GM21717 (cell line): ENCODE measurements around the gene MUS81.
"Not testable (repeated sequence)": the region's sequence is repeated elsewhere in the genome, so short reads cannot be mapped to it uniquely, and the experiment has no call there.

Source experiments
- ATAC-seq: cut with Tn5 transposase; IDR thresholded peaks from one replicate; pipeline ENCODE4 v1.9.1; 2021; ENCODE audit warnings: mild to moderate bottlenecking, moderate library complexity; ENCODE audit not compliant: unreplicated experiment

Gene MUS81

GRCh38 chr11:65860278-65861164 is at the start of gene MUS81:
Gene MUS81 (plus strand): TSS chr11:65860433. CDS start chr11:65860754, 321 bp downstream.
- peak; percentile 24 for ATAC-seq

- no peak for ATAC-seq
Measured at GRCh38 chr11:65811764-65812475, 48.3 kb upstream of the MUS81 start.

- no peak for ATAC-seq
Measured at GRCh38 chr11:65814131-65814985, 45.9 kb upstream of the MUS81 start.

- ATAC-seq = no peak
Measured at GRCh38 chr11:65814986-65815565, 45.2 kb upstream of the MUS81 start.

- ATAC-seq = no peak
Measured at GRCh38 chr11:65816696-65817095, 43.5 kb upstream of the MUS81 start.

GRCh38 chr11:65817312-65817834 is 42.9 kb upstream of the MUS81 start:
- no peak for ATAC-seq

GRCh38 chr11:65817835-65818680 is 42.2 kb upstream of the MUS81 start:
- ATAC-seq = peak; percentile 67

GRCh38 chr11:65821107-65821506 is 39.1 kb upstream of the MUS81 start:
- ATAC-seq = no peak

GRCh38 chr11:65822776-65823528 is 37.3 kb upstream of the MUS81 start:
- no peak for ATAC-seq

GRCh38 chr11:65826984-65827735 is 33.1 kb upstream of the MUS81 start:
- ATAC-seq = no peak

GRCh38 chr11:65829459-65829858 is 30.8 kb upstream of the MUS81 start:
- no peak for ATAC-seq

GRCh38 chr11:65832231-65832630 is 28.0 kb upstream of the MUS81 start:
- not testable (repeated sequence) for ATAC-seq

- ATAC-seq = peak; percentile 87
Measured at GRCh38 chr11:65833297-65834030, 26.8 kb upstream of the MUS81 start, which contains the start of gene SNX32. Gene SNX32 (plus strand): TSS chr11:65833963. CDS start chr11:65834066, 103 bp downstream.

GRCh38 chr11:65834202-65834601 is 26.0 kb upstream of the MUS81 start:
- no peak for ATAC-seq

- no peak for ATAC-seq
Measured at GRCh38 chr11:65842144-65842543, 18.1 kb upstream of the MUS81 start.

- no peak for ATAC-seq
Measured at GRCh38 chr11:65843811-65844210, 16.4 kb upstream of the MUS81 start.

- no peak for ATAC-seq
Measured at GRCh38 chr11:65844231-65844872, 15.9 kb upstream of the MUS81 start.
